ENCODE results near the gene ZRSR2.

Gene ZRSR2

DNA sequence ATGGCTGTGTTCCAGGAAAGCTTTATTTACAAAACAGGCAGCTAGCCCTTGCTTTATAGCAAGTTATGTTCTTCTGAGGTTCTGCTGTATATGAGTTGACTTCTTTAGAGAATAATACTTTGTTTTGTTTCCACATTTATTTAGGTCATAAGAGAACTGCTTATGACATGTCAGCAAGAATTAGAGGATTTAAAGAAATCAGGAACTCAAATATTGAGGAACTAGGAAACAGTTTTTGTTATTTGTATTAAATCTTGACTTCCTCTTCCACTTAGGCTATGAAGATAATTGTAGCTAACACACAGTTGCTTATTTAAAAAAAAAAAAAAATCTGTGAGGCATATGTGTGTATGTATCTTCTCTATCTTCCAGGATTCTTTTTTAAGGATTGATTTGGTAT, 14.3 kb downstream of the ZRSR2 start:
- Histone ChIP-seq H2AFZ (ENCODE audit: low read length) (no peak overlapping the region), H4K20me1 (ENCODE audit: insufficient read depth, low read length, poor library complexity, severe bottlenecking) (no peaks in the 10 kb centered on the region), H3F3A (ENCODE audit: low read depth) (no peaks in the 10 kb centered on the region), H3K27me3 (ENCODE audit: insufficient read depth, low read length, poor library complexity, severe bottlenecking) (no peaks in the 10 kb centered on the region), H3K79me2 (ENCODE audit: insufficient read depth, low read length) (no peaks in the 10 kb centered on the region), H3K4me3 (ENCODE audit: low read length, poor library complexity, severe bottlenecking) (no peak overlapping the region), H3K4me2 (ENCODE audit: low read depth, low read length, poor library complexity, severe bottlenecking) (no peak overlapping the region), H3K9me2 (replicated peaks; ENCODE audit: low read depth, low read length) (no peaks in the 10 kb centered on the region), H3K36me3 (ENCODE audit: insufficient read depth, low read length) (peaks cover 33% of the 10 kb centered on the region; the same call in 1 of the 2 replicates), H3K4me1 (ENCODE audit: insufficient read depth, low read length, poor library complexity, severe bottlenecking) (no peaks in the 10 kb centered on the region), H3K9ac (ENCODE audit: low read depth, low read length, poor library complexity, severe bottlenecking) (no peak overlapping the region), H3K9me3 (ENCODE audit: insufficient read depth, low read depth, low read length) (no peaks in the 10 kb centered on the region)
- TF ChIP-seq EZH2phosphoT487 (IDR thresholded peaks at IDR 0.05; ENCODE audit: borderline replicate concordance) = no peak
- TF ChIP-seq, protein P1, sequence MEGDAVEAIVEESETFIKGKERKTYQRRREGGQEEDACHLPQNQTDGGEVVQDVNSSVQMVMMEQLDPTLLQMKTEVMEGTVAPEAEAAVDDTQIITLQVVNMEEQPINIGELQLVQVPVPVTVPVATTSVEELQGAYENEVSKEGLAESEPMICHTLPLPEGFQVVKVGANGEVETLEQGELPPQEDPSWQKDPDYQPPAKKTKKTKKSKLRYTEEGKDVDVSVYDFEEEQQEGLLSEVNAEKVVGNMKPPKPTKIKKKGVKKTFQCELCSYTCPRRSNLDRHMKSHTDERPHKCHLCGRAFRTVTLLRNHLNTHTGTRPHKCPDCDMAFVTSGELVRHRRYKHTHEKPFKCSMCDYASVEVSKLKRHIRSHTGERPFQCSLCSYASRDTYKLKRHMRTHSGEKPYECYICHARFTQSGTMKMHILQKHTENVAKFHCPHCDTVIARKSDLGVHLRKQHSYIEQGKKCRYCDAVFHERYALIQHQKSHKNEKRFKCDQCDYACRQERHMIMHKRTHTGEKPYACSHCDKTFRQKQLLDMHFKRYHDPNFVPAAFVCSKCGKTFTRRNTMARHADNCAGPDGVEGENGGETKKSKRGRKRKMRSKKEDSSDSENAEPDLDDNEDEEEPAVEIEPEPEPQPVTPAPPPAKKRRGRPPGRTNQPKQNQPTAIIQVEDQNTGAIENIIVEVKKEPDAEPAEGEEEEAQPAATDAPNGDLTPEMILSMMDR (conservative IDR thresholded peaks at IDR 0.05; ENCODE audit: low read length) = no peak

DNA sequence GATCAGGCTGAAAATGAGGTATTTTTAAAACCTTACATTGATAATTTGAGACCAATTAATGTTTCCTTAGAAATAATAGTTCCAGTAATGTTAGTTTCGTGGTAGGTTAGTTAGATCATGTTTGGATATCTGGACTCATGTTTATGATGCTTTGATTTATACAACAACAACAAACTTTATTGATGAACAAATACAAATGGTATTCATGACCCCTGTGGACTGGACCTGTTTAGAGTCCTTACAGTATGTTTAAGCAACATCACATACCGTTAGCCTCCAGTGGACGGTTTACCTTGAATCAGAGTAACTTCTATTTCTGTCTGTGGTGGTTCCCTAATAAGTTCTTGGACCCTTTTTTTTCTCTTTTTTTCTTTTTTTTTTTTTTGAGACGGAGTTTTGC, 18.0 kb downstream of the ZRSR2 start:
- Histone ChIP-seq H3F3A (ENCODE audit: low read depth) (no peaks in the 10 kb centered on the region), H3K79me2 (ENCODE audit: insufficient read depth, low read length) (no peaks in the 10 kb centered on the region), H3K4me2 (ENCODE audit: low read depth, low read length, poor library complexity, severe bottlenecking) (no peak overlapping the region), H3K4me1 (ENCODE audit: insufficient read depth, low read length, poor library complexity, severe bottlenecking) (no peaks in the 10 kb centered on the region), H3K36me3 (ENCODE audit: insufficient read depth, low read length) (peaks cover 45% of the 10 kb centered on the region; the same call in 1 of the 2 replicates), H2AFZ (ENCODE audit: low read length) (no peak overlapping the region), H3K9ac (ENCODE audit: low read depth, low read length, poor library complexity, severe bottlenecking) (no peak overlapping the region), H3K9me2 (replicated peaks; ENCODE audit: low read depth, low read length) (no peaks in the 10 kb centered on the region), H4K20me1 (ENCODE audit: insufficient read depth, low read length, poor library complexity, severe bottlenecking) (no peaks in the 10 kb centered on the region), H3K27me3 (ENCODE audit: insufficient read depth, low read length, poor library complexity, severe bottlenecking) (no peaks in the 10 kb centered on the region), H3K4me3 (ENCODE audit: low read length, poor library complexity, severe bottlenecking) (no peak overlapping the region), H3K9me3 (ENCODE audit: insufficient read depth, low read depth, low read length) (no peaks in the 10 kb centered on the region)
- TF ChIP-seq EZH2phosphoT487 (IDR thresholded peaks at IDR 0.05; ENCODE audit: borderline replicate concordance) = no peak
- TF ChIP-seq, protein P1 (conservative IDR thresholded peaks at IDR 0.05; ENCODE audit: low read length) = no peak

DNA sequence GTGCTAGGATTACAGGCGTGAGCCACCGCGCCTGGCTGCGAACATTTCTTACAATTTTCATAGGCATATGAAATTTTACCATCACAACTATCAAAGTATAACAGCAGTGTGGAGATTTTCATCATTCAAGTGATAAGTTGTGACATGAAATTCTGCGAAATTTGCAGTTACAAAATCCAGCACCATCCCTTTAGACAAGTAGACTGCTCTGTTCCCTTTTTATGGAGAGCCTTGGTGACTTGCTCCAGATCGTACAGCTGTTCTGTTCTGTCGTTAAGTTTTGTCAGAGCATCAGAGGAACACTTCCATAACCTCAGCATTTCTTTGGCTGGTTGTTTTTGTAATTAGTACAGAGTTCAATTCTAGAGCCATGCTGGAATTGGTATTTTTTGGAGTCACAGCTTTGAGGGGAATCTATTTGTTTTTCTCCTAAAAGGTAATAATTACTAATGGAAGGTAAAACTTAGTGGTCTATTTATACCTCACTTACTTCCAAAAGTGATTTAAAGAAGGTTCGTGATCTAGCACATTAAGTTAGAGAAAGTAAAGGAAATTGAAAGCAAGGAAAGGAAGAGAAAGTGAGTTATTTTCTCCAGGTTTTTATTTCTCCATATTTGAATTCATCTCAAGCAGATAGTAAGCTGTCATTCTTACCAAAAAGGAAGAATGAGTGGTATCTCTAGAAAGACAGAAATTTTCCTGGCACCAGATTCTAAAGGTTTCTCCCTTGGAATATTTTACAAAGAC, 22.1 kb downstream of the ZRSR2 start:
- H2AFZ ChIP-seq (ENCODE audit: low read length) = no peak overlapping the region
- no peaks in the 10 kb centered on the region for H3K27me3 ChIP-seq (ENCODE audit: insufficient read depth, low read length, poor library complexity, severe bottlenecking)
- H3K36me3 ChIP-seq (ENCODE audit: insufficient read depth, low read length) = peaks cover 31% of the 10 kb centered on the region; the same call in 1 of the 2 replicates
- no peak for TF ChIP-seq EZH2phosphoT487 (IDR thresholded peaks at IDR 0.05; ENCODE audit: borderline replicate concordance)
- TF ChIP-seq, protein P1 (conservative IDR thresholded peaks at IDR 0.05; ENCODE audit: low read length) = no peak
- no peaks in the 10 kb centered on the region for H3F3A ChIP-seq (ENCODE audit: low read depth)
- H3K9me3 ChIP-seq (ENCODE audit: insufficient read depth, low read depth, low read length) = no peaks in the 10 kb centered on the region
- H3K9ac ChIP-seq (ENCODE audit: low read depth, low read length, poor library complexity, severe bottlenecking) = no peak overlapping the region
- no peaks in the 10 kb centered on the region for H3K79me2 ChIP-seq (ENCODE audit: insufficient read depth, low read length)
- H3K4me3 ChIP-seq (ENCODE audit: low read length, poor library complexity, severe bottlenecking) = no peak overlapping the region
- H3K4me2 ChIP-seq (ENCODE audit: low read depth, low read length, poor library complexity, severe bottlenecking) = no peak overlapping the region
- no peaks in the 10 kb centered on the region for H3K9me2 ChIP-seq (replicated peaks; ENCODE audit: low read depth, low read length)
- no peaks in the 10 kb centered on the region for H4K20me1 ChIP-seq (ENCODE audit: insufficient read depth, low read length, poor library complexity, severe bottlenecking)
- H3K4me1 ChIP-seq (ENCODE audit: insufficient read depth, low read length, poor library complexity, severe bottlenecking) = peaks cover 13% of the 10 kb centered on the region

Data from Loucy (cell line).